HG02610 (cell line): ENCODE results near the gene DDX1.
"Not testable (repeated sequence)": the region's sequence is repeated elsewhere in the genome, so short reads cannot be mapped to it uniquely, and the experiment has no call there.

ENCODE experiments used
- ATAC-seq: cut with Tn5 transposase; IDR thresholded peaks from one replicate; pipeline ENCODE4 v1.9.1; 2021; ENCODE audit warnings: mild to moderate bottlenecking, moderate library complexity; ENCODE audit not compliant: unreplicated experiment

Gene DDX1

DNA sequence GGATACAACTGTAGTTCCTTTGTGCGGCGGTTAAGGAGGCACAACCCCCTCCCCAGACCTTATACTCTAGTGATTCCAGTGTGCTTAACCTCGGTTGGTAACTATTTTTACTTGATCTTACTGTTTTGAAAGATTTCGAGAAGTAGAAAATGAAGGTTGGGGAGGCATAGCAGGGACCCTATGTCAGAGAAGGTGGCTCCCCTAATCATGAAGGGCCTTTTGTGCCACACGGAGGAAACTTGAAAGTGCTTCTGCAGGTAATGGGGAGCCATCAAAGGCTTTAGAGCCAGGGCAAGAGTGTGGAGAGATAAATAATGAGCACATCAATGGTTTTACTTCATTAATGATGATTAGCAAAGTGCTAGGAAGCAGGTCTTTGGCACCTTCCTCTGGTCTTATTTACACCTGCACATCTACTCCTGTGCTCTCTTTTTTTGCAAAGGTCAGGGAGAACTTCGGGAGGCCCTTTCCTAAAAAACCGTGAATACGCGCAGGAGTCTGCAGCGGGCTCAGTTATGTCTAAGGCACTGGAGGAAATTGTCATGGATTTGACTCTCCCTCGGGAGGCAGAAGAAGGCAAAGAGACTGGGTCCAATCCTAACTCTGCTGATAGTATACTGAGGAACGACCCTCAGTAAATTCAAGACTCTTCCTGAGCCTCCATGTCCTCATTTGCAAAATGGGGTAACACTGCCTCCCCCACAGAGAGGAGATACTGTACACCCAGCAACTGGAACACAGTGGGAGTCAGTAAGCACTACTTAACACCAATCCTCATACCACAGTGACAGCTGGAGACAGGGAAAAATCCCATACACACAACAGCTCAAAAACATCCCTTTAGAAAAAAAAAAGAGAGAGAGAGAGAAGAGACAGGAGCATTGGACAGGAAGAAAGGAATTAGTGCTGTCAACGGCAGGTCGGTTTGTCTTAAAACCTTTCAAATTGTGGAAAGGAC, 81.6 kb downstream of the DDX1 start:
- no peak for ATAC-seq

DNA sequence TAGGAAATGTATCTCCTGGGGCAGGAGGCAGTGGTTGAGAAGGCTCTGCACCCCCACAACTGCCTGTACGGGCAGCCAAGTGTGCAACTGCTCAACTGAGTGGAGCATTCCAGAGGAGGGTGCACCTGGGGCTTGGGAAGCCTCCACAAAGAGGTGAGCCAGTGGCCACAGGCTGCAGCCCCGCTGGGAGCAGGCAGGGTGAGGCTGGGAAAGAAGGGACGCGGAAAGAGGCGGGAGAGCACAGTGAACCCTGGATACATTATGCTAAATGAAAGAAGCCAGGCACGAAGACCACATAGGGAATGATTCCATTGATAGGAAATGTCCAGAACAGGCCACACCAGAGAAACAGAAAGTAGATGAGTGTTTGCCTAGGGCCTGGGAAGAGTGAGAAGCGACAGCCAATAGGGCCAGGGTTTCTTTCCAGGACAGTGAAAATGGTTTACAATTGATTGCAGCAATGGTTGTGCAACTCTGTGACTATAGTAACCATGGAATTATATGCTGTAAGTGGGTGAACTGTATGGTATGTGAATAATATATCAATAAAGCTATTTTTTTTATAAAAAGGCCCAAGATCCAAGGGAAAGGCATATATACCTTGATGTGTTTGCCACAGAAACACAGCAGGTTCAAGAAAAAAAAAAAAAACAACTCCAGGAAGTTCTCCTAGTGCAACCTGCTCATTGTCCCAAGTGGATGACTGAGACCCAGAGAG, 82.4 kb downstream of the DDX1 start:
- no peak for ATAC-seq

DNA sequence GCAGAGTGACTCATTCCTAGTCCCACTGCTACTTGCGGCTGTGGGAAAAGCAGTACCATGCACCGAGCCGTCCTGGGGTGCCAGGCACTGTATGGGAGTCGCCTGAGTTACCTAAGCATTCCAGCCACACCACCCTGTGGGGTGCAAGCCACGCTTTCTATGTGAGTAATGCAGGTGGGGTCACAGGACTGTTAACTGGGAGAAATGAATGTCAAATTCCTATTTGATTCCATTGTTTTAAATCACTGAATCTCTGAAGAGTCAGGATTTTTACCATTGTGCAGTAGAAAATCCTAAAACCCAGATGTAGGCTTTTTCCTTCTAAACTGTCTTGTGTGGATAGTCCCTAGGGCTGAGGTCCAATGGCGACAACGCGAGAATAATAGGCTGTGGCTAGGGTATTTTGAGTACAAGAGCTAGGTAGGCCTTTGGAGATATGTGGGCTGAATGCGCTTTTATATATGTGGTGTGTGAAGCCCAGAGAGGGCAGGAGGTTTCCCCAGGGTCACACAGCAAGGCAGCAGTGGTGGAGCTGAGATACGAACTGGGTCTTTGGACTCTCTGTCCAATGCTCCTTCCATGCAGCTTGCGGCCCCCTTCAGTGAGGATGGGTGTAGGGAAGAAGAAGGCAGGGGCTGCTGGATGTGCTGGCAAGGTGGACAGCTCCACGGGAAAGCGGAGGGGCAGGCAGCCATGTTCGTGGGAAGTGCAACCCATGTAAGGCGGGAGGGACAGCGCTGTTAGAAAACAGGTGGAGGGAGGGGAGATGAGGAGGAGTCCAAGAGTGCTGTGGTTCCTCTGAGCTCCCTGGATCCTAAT, 83.2 kb downstream of the DDX1 start:
- no peak for ATAC-seq

DNA sequence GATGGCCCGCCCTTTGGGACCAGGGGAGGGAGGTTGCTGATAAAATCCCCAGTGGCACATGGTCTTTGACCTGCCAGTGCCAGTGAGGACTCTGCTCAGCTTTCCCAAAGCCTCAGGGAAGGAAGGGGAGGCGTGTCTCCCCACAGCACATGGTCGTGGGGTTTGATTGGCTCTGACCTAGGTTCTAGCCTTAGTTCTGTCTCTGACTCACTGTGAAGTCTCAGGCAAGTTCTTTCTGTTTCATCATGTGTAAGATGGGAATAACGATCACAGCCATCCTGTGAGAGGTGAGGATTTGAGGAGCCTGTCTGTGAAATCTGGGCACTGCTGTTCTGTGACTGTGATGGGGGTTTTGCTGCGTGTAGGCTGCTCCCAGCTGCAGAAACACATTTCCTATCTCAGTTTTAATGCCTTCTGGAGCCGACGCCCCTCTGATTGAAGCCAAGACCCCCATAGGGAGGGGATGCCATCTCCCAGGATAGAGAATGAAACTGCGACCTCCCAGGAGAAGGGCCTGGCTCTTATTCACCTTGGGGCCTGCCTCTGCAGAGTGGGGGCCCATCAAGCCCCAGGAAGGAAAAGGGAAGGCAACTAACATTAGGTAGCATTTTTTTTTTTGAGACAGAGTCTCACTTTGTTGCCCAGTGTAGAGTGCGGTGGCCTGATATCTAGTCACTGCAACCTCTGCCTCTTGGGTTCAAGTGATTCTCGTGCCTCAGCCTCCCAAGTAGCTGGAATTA, 84.0 kb downstream of the DDX1 start:
- ATAC-seq: no peak

DNA sequence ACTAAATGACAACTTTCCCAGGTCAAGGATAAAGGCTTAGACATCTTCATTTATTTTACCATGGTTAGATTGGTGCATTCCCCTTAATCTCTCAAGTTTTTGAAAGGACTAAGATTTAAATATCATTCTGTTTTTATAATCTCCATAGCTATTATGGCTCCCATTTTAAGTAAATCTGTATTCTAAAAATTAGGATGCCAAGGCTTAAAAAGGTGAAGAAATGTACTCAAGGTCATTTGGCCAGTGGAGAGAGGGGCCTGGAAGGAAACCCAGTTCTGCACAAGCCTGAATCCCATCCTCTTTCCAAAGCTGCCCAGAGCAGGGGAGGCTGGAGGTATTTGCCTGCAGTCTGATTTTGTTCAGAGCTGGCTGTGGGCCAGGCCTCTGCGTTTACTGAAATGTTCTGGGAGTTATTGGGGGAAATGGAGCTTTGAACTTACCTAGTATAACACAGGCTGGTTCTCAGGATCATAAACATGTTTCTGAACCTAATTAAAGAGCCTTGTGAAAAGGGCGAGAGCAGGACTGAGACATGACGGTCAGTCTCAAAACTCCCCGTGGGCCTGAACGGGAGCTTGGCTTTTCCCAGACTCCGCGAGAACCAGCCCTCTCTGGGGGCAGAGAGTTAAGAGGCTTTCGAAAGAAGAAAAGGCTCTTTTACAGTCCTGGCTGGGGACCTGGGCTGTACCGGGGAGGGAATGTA, 85.6 kb downstream of the DDX1 start:
- ATAC-seq: no peak

DNA sequence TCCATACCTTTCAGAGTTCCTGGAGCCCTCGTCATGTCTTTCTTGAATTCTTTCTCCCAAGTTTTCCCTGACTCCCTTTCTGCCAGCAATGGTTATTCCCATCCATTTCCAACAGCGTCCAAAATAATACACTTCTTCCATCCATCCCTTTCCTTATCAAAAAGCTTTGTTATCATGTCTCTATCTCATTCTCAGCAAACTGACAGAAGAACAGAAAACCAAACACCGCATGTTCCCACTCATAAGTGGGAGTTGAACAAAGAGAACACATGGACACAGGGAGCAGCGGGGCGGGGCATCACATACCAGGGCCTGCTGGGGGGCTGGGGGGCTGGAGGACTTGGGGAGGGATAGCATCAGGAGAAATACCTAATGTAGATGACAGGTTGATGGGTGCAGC, 86.7 kb downstream of the DDX1 start:
- no peak for ATAC-seq

DNA sequence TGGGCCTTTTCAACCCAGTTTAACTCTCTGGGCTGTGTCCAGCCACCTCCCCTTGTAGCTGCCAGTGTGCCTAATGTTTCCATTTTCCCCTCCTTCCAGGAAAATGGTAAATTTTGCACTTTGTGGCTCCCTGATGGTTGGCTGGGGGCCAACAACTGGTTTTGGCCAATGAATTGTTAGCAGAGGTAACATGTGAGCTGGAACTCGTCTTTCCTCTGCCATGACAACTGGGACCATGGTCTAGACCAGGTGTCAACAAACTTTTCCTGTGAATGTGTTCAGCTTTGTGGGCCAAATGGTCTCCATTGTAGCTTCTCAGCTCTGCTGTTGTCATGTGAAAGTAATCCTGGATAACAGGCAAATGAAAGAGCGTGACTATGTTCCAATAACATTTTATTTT, 87.2 kb downstream of the DDX1 start:
- no peak for ATAC-seq

DNA sequence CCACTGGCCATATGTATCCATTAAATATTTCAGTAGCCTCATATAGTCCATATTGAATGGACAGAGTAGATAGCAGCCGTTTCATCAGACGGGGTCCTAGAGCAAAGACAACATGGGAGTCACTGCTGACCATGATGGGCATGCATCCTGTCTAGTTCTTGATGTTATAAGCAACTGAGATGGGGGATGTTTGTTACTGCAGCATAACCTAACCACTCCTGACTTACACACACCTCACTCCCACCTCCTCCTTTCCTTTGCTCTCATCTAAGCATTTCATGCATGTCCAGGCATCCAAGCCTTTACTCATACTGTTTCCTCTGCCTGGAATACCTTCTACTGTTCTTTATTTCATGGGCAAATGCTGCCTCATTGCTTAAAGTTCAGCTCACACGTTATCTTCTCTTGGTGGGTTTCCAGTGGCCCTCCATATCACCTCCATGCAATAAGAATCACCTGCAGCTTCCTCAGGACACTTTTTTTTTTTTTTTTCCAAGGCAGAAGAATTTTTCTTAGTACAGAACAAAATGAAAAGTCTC, 87.8 kb downstream of the DDX1 start:
- no peak for ATAC-seq

DNA sequence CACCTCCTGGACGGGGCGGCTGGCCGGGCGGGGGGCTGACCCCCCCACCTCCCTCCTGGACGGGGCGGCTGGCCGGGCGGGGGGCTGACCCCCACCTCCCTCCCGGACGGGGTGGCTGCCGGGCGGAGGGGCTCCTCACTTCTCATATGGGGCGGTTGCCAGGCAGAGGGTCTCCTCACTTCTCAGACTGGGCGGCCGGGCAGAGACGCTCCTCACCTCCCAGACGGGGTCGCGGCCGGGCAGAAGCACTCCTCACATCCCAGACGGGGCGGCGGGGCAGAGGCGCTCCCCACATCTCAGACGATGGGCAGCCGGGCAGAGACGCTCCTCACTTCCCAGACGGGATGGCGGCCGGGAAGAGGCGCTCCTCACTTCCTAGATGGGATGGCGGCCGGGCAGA, 88.5 kb downstream of the DDX1 start:
- not testable (repeated sequence) for ATAC-seq
